GM23248 (cell line): ENCODE measurements around the gene ANXA9.

Experiments used
- EZH2 ChIP-seq: fragments of 200-600 bp; sonication (generic); IDR thresholded peaks from 2 replicates; pipeline ENCODE4 v1.6.1; 2018; ENCODE audit warnings: antibody characterized with exemption, mild to moderate bottlenecking; ENCODE audit not compliant: insufficient read depth, poor library complexity, severe bottlenecking
- EZH2phosphoT487 ChIP-seq: fragments of 200-600 bp; sonication (generic); IDR thresholded peaks from 2 replicates; pipeline ENCODE4 v1.6.1; 2018; ENCODE audit warnings: antibody characterized with exemption, moderate library complexity, mild to moderate bottlenecking, low read depth; ENCODE audit not compliant: insufficient read depth

DNA sequence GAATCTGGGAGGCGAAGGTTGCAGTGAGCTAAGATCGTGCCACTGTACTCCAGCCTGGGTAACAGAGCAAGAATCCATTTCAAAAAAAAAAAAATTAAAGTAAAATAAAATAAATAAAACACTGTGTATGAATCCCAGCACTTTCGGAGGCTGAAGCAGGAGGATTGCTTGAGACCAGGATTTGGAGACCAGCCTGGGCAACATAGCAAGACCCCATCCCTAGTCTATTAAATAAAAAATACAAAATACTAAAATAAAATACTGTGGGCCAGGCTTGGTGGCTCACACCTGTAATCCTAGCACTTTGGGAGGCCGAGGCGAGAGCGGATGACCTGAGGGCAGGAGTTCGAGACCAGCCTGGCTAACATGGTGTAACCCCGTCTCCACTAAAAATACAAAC, 50.1 kb downstream of the ANXA9 start:
- no peak for TF ChIP-seq EZH2
- TF ChIP-seq EZH2phosphoT487, result no peak
